Astrocyte of the cerebellum (primary cell): ENCODE data around the gene PRKG1.

Experiments
- DNase-seq: peaks from one replicate; pipeline ENCODE4 v3.0.0-alpha.2; 2011; ENCODE audit warnings: low read depth
- H3K4me3 ChIP-seq: 2 replicates; pipeline ENCODE4 v1.5.1; 2011; ENCODE audit warnings: mild to moderate bottlenecking, low read depth, low read length, moderate library complexity
- in situ Hi-C: cut with HindIII; loops from 2 replicates; pipeline ENCODE4 v1.10.0; 2017; ENCODE audit warnings: low sequenced_read_pairs
- TF ChIP-seq, protein P1 (sequence below): IDR thresholded peaks from 2 replicates; pipeline ENCODE4 v1.5.1; 2012; ENCODE audit warnings: low read length, low read depth, moderate library complexity, mild to moderate bottlenecking; ENCODE audit errors: missing control alignments

The PRKG1 gene

DNA sequence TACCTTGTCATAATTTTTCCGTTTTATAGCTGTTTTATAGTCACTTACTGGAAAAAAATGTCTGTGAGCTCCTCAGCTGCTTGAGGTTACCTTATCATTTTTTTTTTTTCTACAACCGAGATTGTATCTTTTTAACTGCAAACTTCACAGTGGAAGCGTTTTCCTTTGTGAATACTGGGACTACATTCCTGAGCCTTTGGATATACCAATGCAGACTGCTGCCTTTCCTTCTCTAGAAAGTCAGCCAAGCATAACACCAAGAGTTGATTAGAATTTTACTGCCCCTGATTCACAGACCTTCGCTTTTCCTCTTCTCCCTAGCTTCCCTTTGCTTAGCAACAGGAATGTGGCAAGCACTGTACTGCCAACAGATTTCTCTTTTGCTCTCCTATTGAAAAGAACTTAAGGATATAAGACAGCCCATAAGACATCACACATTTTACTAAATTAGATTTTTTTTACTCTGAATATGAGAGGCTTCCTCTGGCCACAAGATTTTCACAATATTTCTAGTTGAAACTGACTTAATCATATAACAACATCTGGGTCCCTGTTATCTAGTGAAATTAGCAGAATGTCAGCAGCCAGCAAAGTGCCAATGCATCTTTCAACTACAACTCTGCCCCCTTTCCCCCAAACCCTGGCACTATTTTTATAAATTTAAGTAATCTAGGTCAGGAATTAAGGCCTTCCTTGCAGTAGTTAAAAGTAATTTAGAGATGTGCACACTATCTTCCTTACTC, 170.6 kb downstream of the PRKG1 start:
- TF ChIP-seq, protein P1, sequence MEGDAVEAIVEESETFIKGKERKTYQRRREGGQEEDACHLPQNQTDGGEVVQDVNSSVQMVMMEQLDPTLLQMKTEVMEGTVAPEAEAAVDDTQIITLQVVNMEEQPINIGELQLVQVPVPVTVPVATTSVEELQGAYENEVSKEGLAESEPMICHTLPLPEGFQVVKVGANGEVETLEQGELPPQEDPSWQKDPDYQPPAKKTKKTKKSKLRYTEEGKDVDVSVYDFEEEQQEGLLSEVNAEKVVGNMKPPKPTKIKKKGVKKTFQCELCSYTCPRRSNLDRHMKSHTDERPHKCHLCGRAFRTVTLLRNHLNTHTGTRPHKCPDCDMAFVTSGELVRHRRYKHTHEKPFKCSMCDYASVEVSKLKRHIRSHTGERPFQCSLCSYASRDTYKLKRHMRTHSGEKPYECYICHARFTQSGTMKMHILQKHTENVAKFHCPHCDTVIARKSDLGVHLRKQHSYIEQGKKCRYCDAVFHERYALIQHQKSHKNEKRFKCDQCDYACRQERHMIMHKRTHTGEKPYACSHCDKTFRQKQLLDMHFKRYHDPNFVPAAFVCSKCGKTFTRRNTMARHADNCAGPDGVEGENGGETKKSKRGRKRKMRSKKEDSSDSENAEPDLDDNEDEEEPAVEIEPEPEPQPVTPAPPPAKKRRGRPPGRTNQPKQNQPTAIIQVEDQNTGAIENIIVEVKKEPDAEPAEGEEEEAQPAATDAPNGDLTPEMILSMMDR: no peak
- in situ Hi-C loops: no loop called here

DNA sequence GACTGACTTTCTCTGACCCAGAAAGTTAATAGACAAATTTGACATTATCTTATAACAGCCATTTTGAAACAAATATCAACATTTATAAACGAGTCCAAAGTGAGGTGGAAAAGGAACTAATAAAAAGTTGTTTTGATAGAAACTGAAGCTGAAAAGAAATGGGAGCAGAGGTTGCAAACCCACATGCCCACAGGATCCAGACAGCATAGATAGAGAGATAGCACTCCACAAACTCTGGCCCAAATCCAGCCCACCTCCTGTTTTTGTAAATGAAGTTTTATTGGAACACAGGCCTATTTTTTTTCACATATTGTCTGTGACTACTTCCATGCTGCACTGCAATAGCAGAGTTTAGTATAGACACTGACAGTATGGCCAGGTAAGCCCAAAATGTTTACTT, 171.9 kb downstream of the PRKG1 start:
- in situ Hi-C loops: no loop called here
- TF ChIP-seq, protein P1: no peak
- no peak overlapping the region for H3K4me3 ChIP-seq
- no peak for DNase-seq

More for the DNA sequence above, 170.6 kb downstream of the PRKG1 start:
- H3K4me3 ChIP-seq: no peak overlapping the region
- DNase-seq: peak; percentile 83

DNA sequence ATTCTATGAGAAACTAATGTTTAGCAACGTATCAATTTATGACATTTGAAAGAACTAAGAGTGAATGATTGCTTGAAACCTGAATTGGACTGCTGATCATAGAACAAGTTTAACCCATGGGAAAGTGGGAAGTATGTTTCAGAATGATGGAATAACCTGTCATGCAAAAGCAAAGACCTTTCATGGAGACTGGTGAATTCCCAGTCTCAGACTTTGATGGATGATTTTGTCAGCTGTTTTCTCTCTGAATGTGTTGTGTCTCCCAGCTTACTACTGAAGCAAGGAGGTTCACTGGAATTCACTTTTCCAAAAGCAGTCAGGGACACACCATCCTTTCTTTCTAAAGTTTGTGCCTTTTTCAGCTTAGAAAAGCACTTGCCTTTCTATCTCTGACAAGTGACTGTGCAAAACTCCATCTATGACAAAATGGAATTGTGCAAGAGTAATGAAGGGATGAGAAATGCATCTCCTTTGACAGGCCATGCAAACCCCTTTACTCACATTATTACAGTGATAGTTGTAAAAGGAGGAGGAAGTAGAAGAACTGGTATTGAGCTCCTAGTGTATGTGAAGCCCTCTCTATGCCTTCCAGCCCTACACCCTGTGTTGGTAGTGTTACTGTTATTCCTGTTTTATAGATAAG, 176.1 kb downstream of the PRKG1 start:
- H3K4me3 ChIP-seq: no peak overlapping the region
- TF ChIP-seq, protein P1: no peak
- in situ Hi-C loops: no loop called here
- DNase-seq: no peak

DNA sequence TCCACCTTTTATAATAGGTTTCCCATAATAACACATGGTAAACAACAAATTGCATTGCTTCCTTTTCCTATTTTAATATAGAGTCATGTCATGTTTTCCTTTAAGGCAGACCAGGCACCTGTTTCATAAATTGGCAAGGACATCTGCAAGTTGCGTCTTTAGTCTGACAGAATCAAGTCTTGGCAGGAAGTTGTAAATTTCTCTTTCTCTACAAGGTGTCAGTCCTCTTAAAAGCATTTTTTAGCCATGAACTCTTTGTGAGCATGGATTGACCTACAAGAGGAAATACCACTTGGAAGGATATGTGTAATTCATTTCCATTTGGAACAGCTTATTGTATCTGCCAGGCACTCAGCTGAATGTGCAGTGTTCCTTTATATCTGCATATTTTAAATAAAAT, 176.8 kb downstream of the PRKG1 start:
- in situ Hi-C loops: no loop called here
- no peak for DNase-seq
- no peak overlapping the region for H3K4me3 ChIP-seq
- TF ChIP-seq, protein P1: no peak

DNA sequence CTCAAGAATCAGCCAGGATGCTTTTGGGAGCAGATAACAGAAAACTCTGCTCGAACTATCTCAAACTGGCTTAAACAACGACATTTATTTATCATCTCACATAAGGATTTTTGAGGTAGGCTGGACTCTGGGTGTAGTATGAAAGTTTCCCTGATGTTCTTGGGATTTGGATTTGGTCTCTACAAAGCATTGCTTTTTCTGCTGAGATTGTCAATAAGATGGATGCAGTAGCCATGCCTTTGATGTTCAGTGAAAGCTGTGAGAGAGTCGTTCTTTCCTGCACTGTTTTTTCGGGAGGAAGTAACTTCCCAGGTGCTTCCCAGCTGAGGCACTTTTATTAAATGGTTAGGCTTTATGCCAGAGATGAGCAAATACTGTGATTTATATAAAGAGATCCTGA, 181.1 kb downstream of the PRKG1 start:
- no peak for DNase-seq
- TF ChIP-seq, protein P1: no peak
- in situ Hi-C loops: no loop called here
- H3K4me3 ChIP-seq: no peak overlapping the region

DNA sequence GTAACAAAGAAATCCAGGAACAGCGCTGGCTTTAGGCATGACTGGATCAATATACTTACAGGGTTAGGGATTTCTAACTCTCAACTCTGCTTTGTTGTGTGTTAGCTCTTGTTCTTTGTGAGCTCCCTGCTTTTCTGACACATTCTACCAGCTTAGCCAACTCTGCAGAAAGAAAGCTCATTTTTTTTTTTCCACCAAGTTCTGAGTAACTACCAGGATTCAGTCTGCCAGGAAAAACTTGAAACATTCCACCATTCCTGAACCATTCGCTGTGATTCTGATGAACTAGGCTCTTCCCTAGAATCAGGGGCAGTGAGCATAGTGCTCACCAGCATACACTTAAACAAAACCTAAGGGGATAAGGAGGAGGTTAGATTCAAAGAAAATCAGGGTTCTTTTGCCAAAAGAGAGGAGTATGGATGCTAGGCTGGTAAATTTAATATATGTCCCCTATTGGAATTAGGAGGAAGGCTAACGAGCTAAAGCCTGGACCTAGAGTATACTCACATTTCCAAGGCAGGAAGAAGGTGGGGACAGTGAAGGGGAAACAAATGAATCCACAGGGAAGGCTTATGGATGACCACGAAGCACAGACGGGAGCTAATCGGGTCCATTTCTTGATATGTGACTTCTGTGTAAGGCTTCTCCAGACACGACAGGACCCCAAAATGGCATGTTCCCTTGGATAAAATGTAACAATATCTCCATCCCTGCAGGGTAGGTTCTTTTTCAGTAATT, 183.4 kb downstream of the PRKG1 start:
- TF ChIP-seq, protein P1: no peak
- no peak overlapping the region for H3K4me3 ChIP-seq
- in situ Hi-C loops: no loop called here
- DNase-seq: no peak
